GM12874 (cell line): Measurements from ENCODE around the gene CLEC10A.

Experiments used
- CTCF ChIP-seq: IDR thresholded peaks from 2 replicates; pipeline ENCODE4 v1.5.1; 2011; ENCODE audit warnings: low read depth, mild to moderate bottlenecking, control low read depth, low read length, moderate library complexity; ENCODE audit not compliant: insufficient read depth

The CLEC10A gene

GRCh38 chr17:7102421-7102820, 22.4 kb upstream of the CLEC10A start:
- TF ChIP-seq CTCF: no peak

GRCh38 chr17:7101531-7101930, 21.5 kb upstream of the CLEC10A start:
- no peak for TF ChIP-seq CTCF

GRCh38 chr17:7098802-7099459, 18.9 kb upstream of the CLEC10A start:
- TF ChIP-seq CTCF: no peak

- TF ChIP-seq CTCF: no peak
These were observed 17.9 kb upstream of the CLEC10A start for GRCh38 chr17:7097940-7098339.

- no peak for TF ChIP-seq CTCF
These were observed 15.6 kb upstream of the CLEC10A start for GRCh38 chr17:7095625-7096024.

- TF ChIP-seq CTCF: no peak
These were observed 14.6 kb upstream of the CLEC10A start for GRCh38 chr17:7094652-7095019.

GRCh38 chr17:7084088-7084487, 4.0 kb upstream of the CLEC10A start:
- TF ChIP-seq CTCF: no peak
